ENCODE results near the gene SETD5.
A peak's percentile ranks its signal among the peaks of the same experiment; 100 is the strongest.

Gene SETD5

GRCh38 chr3:9361691-9362388 is 35.6 kb upstream of the SETD5 start:
- CTCF ChIA-PET, result interaction anchor here (0.7 to 1.0 kb wide), 2 partner anchors 8 to 450 kb away, joined by 3 read pairs; no protein-coding TSS in a partner anchor
- DNase-seq (ENCODE audit: low spot score), result no peak
- H3K27ac ChIP-seq, result peak overlapping the region; percentile 88
- POLR2A ChIA-PET (ENCODE audit: low non-redundant PET), result interaction anchor here (1.6 kb wide), 1 partner anchor 35 kb away, joined by 8 read pairs; no protein-coding TSS in a partner anchor
- TF ChIP-seq, protein P1, sequence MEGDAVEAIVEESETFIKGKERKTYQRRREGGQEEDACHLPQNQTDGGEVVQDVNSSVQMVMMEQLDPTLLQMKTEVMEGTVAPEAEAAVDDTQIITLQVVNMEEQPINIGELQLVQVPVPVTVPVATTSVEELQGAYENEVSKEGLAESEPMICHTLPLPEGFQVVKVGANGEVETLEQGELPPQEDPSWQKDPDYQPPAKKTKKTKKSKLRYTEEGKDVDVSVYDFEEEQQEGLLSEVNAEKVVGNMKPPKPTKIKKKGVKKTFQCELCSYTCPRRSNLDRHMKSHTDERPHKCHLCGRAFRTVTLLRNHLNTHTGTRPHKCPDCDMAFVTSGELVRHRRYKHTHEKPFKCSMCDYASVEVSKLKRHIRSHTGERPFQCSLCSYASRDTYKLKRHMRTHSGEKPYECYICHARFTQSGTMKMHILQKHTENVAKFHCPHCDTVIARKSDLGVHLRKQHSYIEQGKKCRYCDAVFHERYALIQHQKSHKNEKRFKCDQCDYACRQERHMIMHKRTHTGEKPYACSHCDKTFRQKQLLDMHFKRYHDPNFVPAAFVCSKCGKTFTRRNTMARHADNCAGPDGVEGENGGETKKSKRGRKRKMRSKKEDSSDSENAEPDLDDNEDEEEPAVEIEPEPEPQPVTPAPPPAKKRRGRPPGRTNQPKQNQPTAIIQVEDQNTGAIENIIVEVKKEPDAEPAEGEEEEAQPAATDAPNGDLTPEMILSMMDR (conservative IDR thresholded peaks at IDR 0.05; ENCODE audit: low read depth), result no peak

GRCh38 chr3:9362731-9363530 is 34.5 kb upstream of the SETD5 start, which contains the start of gene THUMPD3:
Gene THUMPD3 (plus strand): TSS chr3:9363054. CDS start chr3:9365069, 2,015 bp downstream.
- DNase-seq (ENCODE audit: low spot score), result peak; percentile 72
- ChIA-PET POLR2A (ENCODE audit: low non-redundant PET) (interaction anchor here (1.6 kb wide), 1 partner anchor 34 kb away, joined by 8 read pairs; no protein-coding TSS in a partner anchor), CTCF (interaction anchor here (0.6 to 1.3 kb wide), 3 partner anchors 10 to 34 kb away, joined by 3 read pairs; no protein-coding TSS in a partner anchor)
- peak within 1 kb of the TSS; percentile 88 for H3K27ac ChIP-seq
- TF ChIP-seq, protein P1 (conservative IDR thresholded peaks at IDR 0.05; ENCODE audit: low read depth), result no peak

DNA sequence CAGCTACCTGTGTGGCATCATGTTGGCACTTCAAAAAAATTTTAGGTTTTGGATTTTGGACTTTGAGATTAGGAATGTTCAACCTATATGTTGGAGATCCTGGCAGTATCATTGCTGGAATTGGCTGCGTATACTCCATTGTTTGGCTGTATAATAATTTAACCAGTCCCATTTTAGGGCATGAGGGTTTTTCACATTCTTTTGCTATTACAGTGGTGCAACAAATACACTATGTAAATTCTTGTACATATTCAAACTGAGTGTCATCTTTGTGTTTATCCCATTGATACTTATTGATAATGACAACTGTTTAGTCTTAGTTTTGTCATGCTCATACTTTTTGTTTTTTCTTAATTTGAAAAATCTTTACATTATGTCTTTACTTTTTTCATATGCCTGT is 27.9 kb upstream of the SETD5 start:
- ChIA-PET CTCF (no interaction called here), POLR2A (ENCODE audit: low non-redundant PET) (interaction anchor here (0.6 kb wide), 1 partner anchor 17 kb away, joined by 3 read pairs; no protein-coding TSS in a partner anchor)
- TF ChIP-seq, protein P1 (conservative IDR thresholded peaks at IDR 0.05; ENCODE audit: low read depth), result no peak
- no peak overlapping the region for H3K27ac ChIP-seq
- no peak for DNase-seq (ENCODE audit: low spot score)

DNA sequence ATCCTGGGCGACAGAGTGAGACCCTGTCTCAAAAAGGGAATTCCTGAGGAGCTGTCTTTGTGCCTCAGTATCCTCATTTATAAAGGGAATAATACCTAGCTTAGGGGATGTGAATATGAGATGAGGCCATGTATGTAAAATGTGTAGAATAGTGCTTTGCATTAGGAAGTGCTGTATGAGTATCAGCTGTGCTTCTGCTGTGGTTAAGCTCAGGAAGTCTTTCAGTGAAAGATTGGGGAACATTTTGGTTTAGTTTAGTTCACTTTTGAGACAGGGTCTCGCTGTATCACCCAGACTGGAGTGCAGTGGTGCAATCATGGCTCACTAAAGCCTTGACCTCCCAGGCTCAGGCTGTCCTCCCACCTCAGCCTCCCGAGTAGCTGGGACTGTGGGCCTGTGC is 23.9 kb upstream of the SETD5 start:
- CTCF ChIA-PET, result no interaction called here
- TF ChIP-seq, protein P1 (conservative IDR thresholded peaks at IDR 0.05; ENCODE audit: low read depth), result no peak
- no peak overlapping the region for H3K27ac ChIP-seq
- DNase-seq (ENCODE audit: low spot score), result no peak
- POLR2A ChIA-PET (ENCODE audit: low non-redundant PET), result no interaction called here

DNA sequence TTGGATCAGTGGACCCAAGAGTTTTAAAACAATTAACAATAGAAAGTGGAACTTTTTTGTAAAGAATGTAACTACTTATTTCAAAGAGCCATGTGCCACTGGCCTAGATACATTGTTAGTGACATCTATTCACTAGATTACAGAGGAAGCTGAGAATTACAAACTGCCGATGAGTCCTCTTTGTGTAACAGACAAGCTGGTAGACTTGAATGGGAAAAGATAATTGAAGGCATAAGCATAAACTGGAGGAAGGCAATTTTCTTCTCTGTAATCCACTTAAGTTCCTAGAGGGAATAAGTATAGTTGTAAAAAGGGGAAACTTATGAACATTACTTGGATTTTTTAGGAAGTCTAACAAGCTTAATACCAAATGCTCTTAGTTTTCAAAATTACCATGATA is 19.4 kb upstream of the SETD5 start:
- TF ChIP-seq, protein P1 (conservative IDR thresholded peaks at IDR 0.05; ENCODE audit: low read depth), result no peak
- POLR2A ChIA-PET (ENCODE audit: low non-redundant PET), result no interaction called here
- H3K27ac ChIP-seq, result no peak overlapping the region
- CTCF ChIA-PET, result no interaction called here
- no peak for DNase-seq (ENCODE audit: low spot score)

- POLR2A ChIA-PET (ENCODE audit: low non-redundant PET), result no interaction called here
- no peak overlapping the region for H3K27ac ChIP-seq
- DNase-seq (ENCODE audit: low spot score), result no peak
- CTCF ChIA-PET, result no interaction called here
- TF ChIP-seq, protein P1 (conservative IDR thresholded peaks at IDR 0.05; ENCODE audit: low read depth), result no peak
These were observed 18.1 kb upstream of the SETD5 start for GRCh38 chr3:9379327-9379726.
